ENCODE measurements around the gene KLHDC3. TPM values are rescaled to one million over a fixed set of nuclear protein-coding genes. Genes with fewer than 3 reads are reported as not detected.

Gene KLHDC3
- total and polyA plus RNA-seq, 2 of the 8 experiments (the other 6 are each of a cell fraction or from before 2014, with no cell fraction given), result 181 to 203 TPM

DNA sequence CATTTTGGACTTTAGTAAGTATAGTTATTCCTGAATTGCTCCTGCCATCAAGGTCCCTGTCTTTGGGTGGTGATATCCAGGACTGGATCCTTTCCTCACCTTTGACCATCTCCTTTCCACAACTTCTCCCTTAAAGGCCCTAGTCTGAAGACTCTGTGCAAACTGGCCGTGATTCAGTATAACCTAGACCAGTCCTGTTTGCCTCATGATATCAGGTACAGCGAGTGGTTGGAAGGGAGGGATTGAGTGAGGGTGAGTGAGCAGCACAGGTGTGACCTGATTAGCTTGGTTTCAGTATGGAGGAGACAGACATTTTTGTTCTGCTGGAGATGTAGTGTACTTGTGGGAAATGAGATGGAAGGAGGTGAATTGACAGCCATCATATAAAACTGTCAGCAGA, 5.1 kb downstream of the KLHDC3 start (continued):
- TF ChIP-seq, protein P1, sequence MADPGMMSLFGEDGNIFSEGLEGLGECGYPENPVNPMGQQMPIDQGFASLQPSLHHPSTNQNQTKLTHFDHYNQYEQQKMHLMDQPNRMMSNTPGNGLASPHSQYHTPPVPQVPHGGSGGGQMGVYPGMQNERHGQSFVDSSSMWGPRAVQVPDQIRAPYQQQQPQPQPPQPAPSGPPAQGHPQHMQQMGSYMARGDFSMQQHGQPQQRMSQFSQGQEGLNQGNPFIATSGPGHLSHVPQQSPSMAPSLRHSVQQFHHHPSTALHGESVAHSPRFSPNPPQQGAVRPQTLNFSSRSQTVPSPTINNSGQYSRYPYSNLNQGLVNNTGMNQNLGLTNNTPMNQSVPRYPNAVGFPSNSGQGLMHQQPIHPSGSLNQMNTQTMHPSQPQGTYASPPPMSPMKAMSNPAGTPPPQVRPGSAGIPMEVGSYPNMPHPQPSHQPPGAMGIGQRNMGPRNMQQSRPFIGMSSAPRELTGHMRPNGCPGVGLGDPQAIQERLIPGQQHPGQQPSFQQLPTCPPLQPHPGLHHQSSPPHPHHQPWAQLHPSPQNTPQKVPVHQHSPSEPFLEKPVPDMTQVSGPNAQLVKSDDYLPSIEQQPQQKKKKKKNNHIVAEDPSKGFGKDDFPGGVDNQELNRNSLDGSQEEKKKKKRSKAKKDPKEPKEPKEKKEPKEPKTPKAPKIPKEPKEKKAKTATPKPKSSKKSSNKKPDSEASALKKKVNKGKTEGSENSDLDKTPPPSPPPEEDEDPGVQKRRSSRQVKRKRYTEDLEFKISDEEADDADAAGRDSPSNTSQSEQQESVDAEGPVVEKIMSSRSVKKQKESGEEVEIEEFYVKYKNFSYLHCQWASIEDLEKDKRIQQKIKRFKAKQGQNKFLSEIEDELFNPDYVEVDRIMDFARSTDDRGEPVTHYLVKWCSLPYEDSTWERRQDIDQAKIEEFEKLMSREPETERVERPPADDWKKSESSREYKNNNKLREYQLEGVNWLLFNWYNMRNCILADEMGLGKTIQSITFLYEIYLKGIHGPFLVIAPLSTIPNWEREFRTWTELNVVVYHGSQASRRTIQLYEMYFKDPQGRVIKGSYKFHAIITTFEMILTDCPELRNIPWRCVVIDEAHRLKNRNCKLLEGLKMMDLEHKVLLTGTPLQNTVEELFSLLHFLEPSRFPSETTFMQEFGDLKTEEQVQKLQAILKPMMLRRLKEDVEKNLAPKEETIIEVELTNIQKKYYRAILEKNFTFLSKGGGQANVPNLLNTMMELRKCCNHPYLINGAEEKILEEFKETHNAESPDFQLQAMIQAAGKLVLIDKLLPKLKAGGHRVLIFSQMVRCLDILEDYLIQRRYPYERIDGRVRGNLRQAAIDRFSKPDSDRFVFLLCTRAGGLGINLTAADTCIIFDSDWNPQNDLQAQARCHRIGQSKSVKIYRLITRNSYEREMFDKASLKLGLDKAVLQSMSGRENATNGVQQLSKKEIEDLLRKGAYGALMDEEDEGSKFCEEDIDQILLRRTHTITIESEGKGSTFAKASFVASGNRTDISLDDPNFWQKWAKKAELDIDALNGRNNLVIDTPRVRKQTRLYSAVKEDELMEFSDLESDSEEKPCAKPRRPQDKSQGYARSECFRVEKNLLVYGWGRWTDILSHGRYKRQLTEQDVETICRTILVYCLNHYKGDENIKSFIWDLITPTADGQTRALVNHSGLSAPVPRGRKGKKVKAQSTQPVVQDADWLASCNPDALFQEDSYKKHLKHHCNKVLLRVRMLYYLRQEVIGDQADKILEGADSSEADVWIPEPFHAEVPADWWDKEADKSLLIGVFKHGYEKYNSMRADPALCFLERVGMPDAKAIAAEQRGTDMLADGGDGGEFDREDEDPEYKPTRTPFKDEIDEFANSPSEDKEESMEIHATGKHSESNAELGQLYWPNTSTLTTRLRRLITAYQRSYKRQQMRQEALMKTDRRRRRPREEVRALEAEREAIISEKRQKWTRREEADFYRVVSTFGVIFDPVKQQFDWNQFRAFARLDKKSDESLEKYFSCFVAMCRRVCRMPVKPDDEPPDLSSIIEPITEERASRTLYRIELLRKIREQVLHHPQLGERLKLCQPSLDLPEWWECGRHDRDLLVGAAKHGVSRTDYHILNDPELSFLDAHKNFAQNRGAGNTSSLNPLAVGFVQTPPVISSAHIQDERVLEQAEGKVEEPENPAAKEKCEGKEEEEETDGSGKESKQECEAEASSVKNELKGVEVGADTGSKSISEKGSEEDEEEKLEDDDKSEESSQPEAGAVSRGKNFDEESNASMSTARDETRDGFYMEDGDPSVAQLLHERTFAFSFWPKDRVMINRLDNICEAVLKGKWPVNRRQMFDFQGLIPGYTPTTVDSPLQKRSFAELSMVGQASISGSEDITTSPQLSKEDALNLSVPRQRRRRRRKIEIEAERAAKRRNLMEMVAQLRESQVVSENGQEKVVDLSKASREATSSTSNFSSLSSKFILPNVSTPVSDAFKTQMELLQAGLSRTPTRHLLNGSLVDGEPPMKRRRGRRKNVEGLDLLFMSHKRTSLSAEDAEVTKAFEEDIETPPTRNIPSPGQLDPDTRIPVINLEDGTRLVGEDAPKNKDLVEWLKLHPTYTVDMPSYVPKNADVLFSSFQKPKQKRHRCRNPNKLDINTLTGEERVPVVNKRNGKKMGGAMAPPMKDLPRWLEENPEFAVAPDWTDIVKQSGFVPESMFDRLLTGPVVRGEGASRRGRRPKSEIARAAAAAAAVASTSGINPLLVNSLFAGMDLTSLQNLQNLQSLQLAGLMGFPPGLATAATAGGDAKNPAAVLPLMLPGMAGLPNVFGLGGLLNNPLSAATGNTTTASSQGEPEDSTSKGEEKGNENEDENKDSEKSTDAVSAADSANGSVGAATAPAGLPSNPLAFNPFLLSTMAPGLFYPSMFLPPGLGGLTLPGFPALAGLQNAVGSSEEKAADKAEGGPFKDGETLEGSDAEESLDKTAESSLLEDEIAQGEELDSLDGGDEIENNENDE (IDR thresholded peaks at IDR 0.05; ENCODE audit: insufficient replicate concordance, low read length), result no peak
- no peak for TF ChIP-seq KDM4A (IDR thresholded peaks at IDR 0.05; ENCODE audit: low read depth, low read length, severe bottlenecking)
- no peak for TF ChIP-seq TCF12 (IDR thresholded peaks at IDR 0.05; ENCODE audit: low read depth, low read length)
- TF ChIP-seq PHF8 (conservative IDR thresholded peaks at IDR 0.05; ENCODE audit: low read depth, low read length), result no peak
- TF ChIP-seq TEAD4 (IDR thresholded peaks at IDR 0.05; ENCODE audit: low read depth, low read length), result no peak
- no peak for TF ChIP-seq FOSL1 (IDR thresholded peaks at IDR 0.05; ENCODE audit: insufficient read depth, low read depth, low read length)
- no peak for TF ChIP-seq CHD2 (IDR thresholded peaks at IDR 0.05; ENCODE audit: low read length)
- no peak for TF ChIP-seq GTF2F1 (IDR thresholded peaks at IDR 0.05; ENCODE audit: borderline replicate concordance, low read depth, low read length)
- TF ChIP-seq, protein P2, sequence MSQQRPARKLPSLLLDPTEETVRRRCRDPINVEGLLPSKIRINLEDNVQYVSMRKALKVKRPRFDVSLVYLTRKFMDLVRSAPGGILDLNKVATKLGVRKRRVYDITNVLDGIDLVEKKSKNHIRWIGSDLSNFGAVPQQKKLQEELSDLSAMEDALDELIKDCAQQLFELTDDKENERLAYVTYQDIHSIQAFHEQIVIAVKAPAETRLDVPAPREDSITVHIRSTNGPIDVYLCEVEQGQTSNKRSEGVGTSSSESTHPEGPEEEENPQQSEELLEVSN (IDR thresholded peaks at IDR 0.05), result no peak
- TF ChIP-seq BRCA1 (IDR thresholded peaks at IDR 0.05; ENCODE audit: low read depth, low read length), result no peak
- TF ChIP-seq TAF1 (IDR thresholded peaks at IDR 0.05; ENCODE audit: low read depth, low read length), result no peak

Measured in H1 (cell line).